ENCODE measurements around the gene SIAH2.
"Not testable (repeated sequence)": the region's sequence is repeated elsewhere in the genome, so short reads cannot be mapped to it uniquely, and the experiment has no call there.

The SIAH2 gene

DNA sequence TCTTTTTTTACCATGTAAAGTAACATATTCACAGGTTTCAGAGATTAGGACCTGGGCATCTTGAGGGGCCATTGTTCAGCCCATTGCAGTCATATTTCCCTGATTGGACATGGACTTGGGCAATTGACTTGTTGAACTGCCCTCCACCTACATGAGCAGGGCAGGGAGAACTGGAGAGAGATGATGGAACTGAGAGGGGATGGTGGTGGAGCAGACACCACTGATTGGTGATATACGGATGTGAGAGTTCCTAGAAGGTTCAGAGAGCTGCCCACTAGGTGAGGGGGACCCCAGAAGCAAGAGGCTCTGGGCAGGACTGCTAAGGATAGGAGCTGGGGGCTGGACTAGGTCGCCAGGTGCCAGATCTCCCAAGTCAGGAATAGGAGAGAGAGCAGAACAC, 37.8 kb upstream of the SIAH2 start:
- TF ChIP-seq SPI1 (IDR thresholded peaks at IDR 0.05; ENCODE audit: borderline replicate concordance, low read depth) (no peak), GABPA (IDR thresholded peaks at IDR 0.05; ENCODE audit: low read depth) (no peak), POLR2AphosphoS5 (IDR thresholded peaks at IDR 0.05; ENCODE audit: low read depth) (no peak)
- TF ChIP-seq, protein P1, sequence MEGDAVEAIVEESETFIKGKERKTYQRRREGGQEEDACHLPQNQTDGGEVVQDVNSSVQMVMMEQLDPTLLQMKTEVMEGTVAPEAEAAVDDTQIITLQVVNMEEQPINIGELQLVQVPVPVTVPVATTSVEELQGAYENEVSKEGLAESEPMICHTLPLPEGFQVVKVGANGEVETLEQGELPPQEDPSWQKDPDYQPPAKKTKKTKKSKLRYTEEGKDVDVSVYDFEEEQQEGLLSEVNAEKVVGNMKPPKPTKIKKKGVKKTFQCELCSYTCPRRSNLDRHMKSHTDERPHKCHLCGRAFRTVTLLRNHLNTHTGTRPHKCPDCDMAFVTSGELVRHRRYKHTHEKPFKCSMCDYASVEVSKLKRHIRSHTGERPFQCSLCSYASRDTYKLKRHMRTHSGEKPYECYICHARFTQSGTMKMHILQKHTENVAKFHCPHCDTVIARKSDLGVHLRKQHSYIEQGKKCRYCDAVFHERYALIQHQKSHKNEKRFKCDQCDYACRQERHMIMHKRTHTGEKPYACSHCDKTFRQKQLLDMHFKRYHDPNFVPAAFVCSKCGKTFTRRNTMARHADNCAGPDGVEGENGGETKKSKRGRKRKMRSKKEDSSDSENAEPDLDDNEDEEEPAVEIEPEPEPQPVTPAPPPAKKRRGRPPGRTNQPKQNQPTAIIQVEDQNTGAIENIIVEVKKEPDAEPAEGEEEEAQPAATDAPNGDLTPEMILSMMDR (IDR thresholded peaks at IDR 0.05; ENCODE audit: insufficient read depth, low read length), result no peak
- TF ChIP-seq, protein P2, sequence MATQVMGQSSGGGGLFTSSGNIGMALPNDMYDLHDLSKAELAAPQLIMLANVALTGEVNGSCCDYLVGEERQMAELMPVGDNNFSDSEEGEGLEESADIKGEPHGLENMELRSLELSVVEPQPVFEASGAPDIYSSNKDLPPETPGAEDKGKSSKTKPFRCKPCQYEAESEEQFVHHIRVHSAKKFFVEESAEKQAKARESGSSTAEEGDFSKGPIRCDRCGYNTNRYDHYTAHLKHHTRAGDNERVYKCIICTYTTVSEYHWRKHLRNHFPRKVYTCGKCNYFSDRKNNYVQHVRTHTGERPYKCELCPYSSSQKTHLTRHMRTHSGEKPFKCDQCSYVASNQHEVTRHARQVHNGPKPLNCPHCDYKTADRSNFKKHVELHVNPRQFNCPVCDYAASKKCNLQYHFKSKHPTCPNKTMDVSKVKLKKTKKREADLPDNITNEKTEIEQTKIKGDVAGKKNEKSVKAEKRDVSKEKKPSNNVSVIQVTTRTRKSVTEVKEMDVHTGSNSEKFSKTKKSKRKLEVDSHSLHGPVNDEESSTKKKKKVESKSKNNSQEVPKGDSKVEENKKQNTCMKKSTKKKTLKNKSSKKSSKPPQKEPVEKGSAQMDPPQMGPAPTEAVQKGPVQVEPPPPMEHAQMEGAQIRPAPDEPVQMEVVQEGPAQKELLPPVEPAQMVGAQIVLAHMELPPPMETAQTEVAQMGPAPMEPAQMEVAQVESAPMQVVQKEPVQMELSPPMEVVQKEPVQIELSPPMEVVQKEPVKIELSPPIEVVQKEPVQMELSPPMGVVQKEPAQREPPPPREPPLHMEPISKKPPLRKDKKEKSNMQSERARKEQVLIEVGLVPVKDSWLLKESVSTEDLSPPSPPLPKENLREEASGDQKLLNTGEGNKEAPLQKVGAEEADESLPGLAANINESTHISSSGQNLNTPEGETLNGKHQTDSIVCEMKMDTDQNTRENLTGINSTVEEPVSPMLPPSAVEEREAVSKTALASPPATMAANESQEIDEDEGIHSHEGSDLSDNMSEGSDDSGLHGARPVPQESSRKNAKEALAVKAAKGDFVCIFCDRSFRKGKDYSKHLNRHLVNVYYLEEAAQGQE (IDR thresholded peaks at IDR 0.05; ENCODE audit: insufficient replicate concordance, low read depth), result no peak
- H3K27ac ChIP-seq (replicated peaks), result no peak overlapping the region

DNA sequence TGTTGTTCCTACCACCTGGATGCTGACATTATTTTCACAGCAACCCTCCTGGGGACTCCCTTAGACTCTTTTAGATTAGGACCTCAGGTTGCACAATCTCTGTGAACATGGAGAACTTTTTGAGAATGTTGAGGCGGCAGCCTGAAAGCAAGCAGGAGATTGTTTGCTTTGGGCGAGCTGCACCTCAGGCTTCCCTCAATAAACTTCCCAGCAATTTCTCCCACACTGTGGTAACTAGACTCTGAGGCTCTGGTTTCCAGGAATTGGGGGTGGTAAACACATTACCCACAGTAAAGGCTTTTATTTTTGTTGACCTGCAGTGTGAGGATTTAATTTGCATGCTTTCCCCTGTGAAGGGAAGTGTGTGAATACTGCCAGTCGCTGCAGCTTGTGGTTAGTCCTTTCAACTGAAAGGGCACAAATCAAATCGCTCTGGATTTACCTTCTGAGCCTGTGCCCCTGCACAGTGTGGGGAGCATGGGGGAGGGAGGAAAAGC, 35.2 kb upstream of the SIAH2 start:
- Histone ChIP-seq H3K4me3 (replicated peaks; ENCODE audit: insufficient read depth, low read length) (no peak overlapping the region), H3K27ac (replicated peaks) (no peak overlapping the region), H3K27me3 (ENCODE audit: insufficient read depth, poor library complexity, severe bottlenecking) (no peaks in the 10 kb centered on the region)
- DNase-seq (ENCODE audit: low read depth in 1 of 2, low spot score in 1 of 2), result no peak
- TF ChIP-seq POLR2AphosphoS5 (IDR thresholded peaks at IDR 0.05; ENCODE audit: low read depth), result no peak
- TF ChIP-seq SPI1 (IDR thresholded peaks at IDR 0.05; ENCODE audit: borderline replicate concordance, low read depth), result peak; percentile 36; the same call in 1 of the 2 replicates

More for the DNA sequence above, 37.8 kb upstream of the SIAH2 start:
- H3K4me3 ChIP-seq (replicated peaks; ENCODE audit: insufficient read depth, low read length), result no peak overlapping the region
- H3K27me3 ChIP-seq (ENCODE audit: insufficient read depth, poor library complexity, severe bottlenecking), result no peaks in the 10 kb centered on the region
- DNase-seq (ENCODE audit: low read depth in 1 of 2, low spot score in 1 of 2), result no peak

DNA sequence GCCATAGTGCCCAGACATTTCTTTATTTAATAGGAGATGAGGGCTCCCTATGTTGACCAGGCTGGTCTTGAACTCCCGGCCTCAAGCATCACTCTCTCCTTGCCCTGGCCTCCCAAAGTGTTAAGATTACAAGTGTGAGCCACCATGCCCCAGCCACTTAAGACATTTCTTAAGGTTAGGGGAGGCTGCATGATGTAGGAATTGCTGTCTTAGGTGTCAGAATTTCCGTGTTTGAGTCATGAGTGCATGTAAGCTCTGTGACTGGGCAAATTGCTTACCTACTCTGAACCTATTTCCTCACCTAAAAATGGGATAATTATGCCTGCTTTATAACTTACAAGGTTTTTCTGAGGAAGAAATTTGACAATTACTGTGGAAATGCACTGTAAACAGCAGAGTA, 34.2 kb upstream of the SIAH2 start:
- Histone ChIP-seq H3K4me3 (replicated peaks; ENCODE audit: insufficient read depth, low read length) (no peak overlapping the region), H3K27me3 (ENCODE audit: insufficient read depth, poor library complexity, severe bottlenecking) (no peaks in the 10 kb centered on the region), H3K27ac (replicated peaks) (no peak overlapping the region)
- TF ChIP-seq POLR2AphosphoS5 (IDR thresholded peaks at IDR 0.05; ENCODE audit: low read depth), result no peak
- TF ChIP-seq, protein P2 (IDR thresholded peaks at IDR 0.05; ENCODE audit: insufficient replicate concordance, low read depth), result no peak
- no peak for TF ChIP-seq SPI1 (IDR thresholded peaks at IDR 0.05; ENCODE audit: borderline replicate concordance, low read depth)
- TF ChIP-seq, protein P1 (IDR thresholded peaks at IDR 0.05; ENCODE audit: insufficient read depth, low read length), result no peak
- no peak for TF ChIP-seq GABPA (IDR thresholded peaks at IDR 0.05; ENCODE audit: low read depth)
- no peak for DNase-seq (ENCODE audit: low read depth in 1 of 2, low spot score in 1 of 2)

DNA sequence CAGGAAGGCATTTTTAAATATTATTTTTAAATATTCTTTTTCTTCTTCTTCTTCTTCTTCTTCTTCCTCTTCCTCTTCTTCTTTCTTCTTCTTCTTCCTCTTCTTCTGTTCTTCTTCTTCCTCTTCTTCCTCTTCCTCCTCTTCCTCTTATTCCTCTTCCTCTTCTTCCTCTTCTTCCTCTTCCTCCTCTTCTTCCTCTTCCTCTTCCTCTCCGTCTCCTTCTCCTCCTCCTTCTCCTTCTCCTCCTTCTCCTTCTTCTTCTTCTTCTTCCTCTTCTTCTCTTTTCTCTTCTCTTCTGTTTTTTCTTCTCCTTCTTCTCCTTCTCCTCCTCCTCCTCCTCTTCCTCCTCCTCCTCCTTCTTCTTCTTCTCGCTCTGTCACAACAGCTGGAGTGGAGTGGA, 33.6 kb upstream of the SIAH2 start:
- H3K27me3 ChIP-seq (ENCODE audit: insufficient read depth, poor library complexity, severe bottlenecking); DNase-seq (ENCODE audit: low read depth in 1 of 2, low spot score in 1 of 2); H3K27ac ChIP-seq (replicated peaks); H3K4me3 ChIP-seq (replicated peaks; ENCODE audit: insufficient read depth, low read length): not testable (repeated sequence)
- peak; percentile 53; the same call in 1 of the 2 replicates for TF ChIP-seq SPI1 (IDR thresholded peaks at IDR 0.05; ENCODE audit: borderline replicate concordance, low read depth)

DNA sequence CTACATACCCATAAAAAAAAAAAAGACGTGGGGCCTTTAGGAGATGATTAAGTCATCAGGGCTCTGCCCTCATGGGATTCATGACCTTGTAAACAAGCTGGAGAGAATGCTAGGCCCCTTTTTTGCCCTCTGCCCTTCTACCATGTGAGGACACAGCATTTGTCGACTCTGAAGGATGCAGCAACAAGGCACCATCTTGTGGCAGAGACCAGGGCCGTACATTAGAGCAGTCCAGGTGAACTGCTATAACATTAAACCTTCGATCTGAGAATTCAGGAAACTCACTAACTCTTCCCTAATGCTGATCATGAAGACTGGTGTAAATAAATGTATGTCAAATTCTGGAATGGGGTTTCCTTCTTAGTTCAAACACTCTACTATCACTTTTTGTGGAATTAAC, 30.7 kb upstream of the SIAH2 start:
- H3K27ac ChIP-seq (replicated peaks), result no peak overlapping the region
- H3K27me3 ChIP-seq (ENCODE audit: insufficient read depth, poor library complexity, severe bottlenecking), result no peaks in the 10 kb centered on the region
- no peak for DNase-seq (ENCODE audit: low read depth in 1 of 2, low spot score in 1 of 2)
- TF ChIP-seq, protein P1 (IDR thresholded peaks at IDR 0.05; ENCODE audit: insufficient read depth, low read length), result no peak
- TF ChIP-seq SPI1 (IDR thresholded peaks at IDR 0.05; ENCODE audit: borderline replicate concordance, low read depth) (no peak), POLR2AphosphoS5 (IDR thresholded peaks at IDR 0.05; ENCODE audit: low read depth) (no peak), GABPA (IDR thresholded peaks at IDR 0.05; ENCODE audit: low read depth) (no peak)
- TF ChIP-seq, protein P2 (IDR thresholded peaks at IDR 0.05; ENCODE audit: insufficient replicate concordance, low read depth), result no peak
- no peak overlapping the region for H3K4me3 ChIP-seq (replicated peaks; ENCODE audit: insufficient read depth, low read length)
